ENCODE measurements around the gene VSIG10L. TPM values are rescaled to one million over a fixed set of nuclear protein-coding genes. Genes with fewer than 3 reads are reported as not detected.

The VSIG10L gene
- total RNA-seq, 4 donors from 2014 or later, result 0.60 to 2.2 (median 1.8) TPM

- Histone ChIP-seq H3K36me3 (no peaks in the 10 kb centered on the region), H3K4me1 (peaks cover 0 to 13% (median 6%) of the 10 kb centered on the region in 4 donors), H3K9me3 (no peaks in the 10 kb centered on the region), H3K27me3 (peaks cover 33% of the 10 kb centered on the region), H3K27ac (no peak overlapping the region), H3K4me3 (no peak overlapping the region)
- intact Hi-C loops (cut with DNase I; ENCODE audit: low total_unique reads) (loop anchor here (10.0 kb wide), 1 partner anchor 94 kb away; no protein-coding TSS in a partner anchor), in situ Hi-C loops (cut with MboI; ENCODE audit: low pct_ligation_motif_present in 1 of 4, low pct_unique_long_range_greater_than_20kb in 1 of 4, low sequenced_read_pairs in 3 of 4) (loop anchor here in 2 of 4 donors (10.0 to 25.0 kb wide), 2 partner anchors 94 to 106 kb away; no protein-coding TSS in a partner anchor)
- TF ChIP-seq EP300 (IDR thresholded peaks at IDR 0.05; ENCODE audit: low read depth) (no peak), CTCF (IDR thresholded peaks at IDR 0.05) (no peak), POLR2AphosphoS5 (IDR thresholded peaks at IDR 0.05) (no peak), POLR2A (IDR thresholded peaks at IDR 0.05) (no peak)
- no peak for DNase-seq
- 75% methylated on average over 3 of the region's 3 CpGs; no CpG with 5 or more reads in 1 of the 2 donors for WGBS, 2 donors (ENCODE audit: low coverage in 1 of 2)
These were observed 10.7 kb downstream of the VSIG10L start for GRCh38 chr19:51331193-51331592.

GRCh38 chr19:51330366-51330765, 11.6 kb downstream of the VSIG10L start:
- H3K27ac ChIP-seq, result no peak overlapping the region
- in situ Hi-C loops (cut with MboI; ENCODE audit: low pct_ligation_motif_present in 1 of 4, low pct_unique_long_range_greater_than_20kb in 1 of 4, low sequenced_read_pairs in 3 of 4) (loop anchor here in 2 of 4 donors (10.0 to 25.0 kb wide), 2 partner anchors 94 to 107 kb away; no protein-coding TSS in a partner anchor), intact Hi-C loops (cut with DNase I; ENCODE audit: low total_unique reads) (loop anchor here (10.0 kb wide), 1 partner anchor 94 kb away; no protein-coding TSS in a partner anchor)
- H3K36me3 ChIP-seq, result no peaks in the 10 kb centered on the region
- H3K27me3 ChIP-seq, result peaks cover 40% of the 10 kb centered on the region
- H3K4me1 ChIP-seq, result peaks cover 0 to 13% (median 6%) of the 10 kb centered on the region in 4 donors
- TF ChIP-seq EP300 (IDR thresholded peaks at IDR 0.05; ENCODE audit: low read depth) (no peak), POLR2A (IDR thresholded peaks at IDR 0.05) (no peak), POLR2AphosphoS5 (IDR thresholded peaks at IDR 0.05) (no peak), CTCF (IDR thresholded peaks at IDR 0.05) (no peak)
- no peak overlapping the region for H3K4me3 ChIP-seq
- WGBS, 2 donors (ENCODE audit: low coverage in 1 of 2), result 96 to 100% methylated on average over 1 to 4 of the region's 4 CpGs
- DNase-seq, result no peak
- H3K9me3 ChIP-seq, result no peaks in the 10 kb centered on the region

- Histone ChIP-seq H3K36me3 (no peaks in the 10 kb centered on the region), H3K27ac (no peak overlapping the region), H3K4me3 (no peak overlapping the region), H3K9me3 (no peaks in the 10 kb centered on the region), H3K27me3 (peaks cover 40% of the 10 kb centered on the region), H3K4me1 (peaks cover 0 to 13% (median 6%) of the 10 kb centered on the region in 4 donors)
- TF ChIP-seq EP300 (IDR thresholded peaks at IDR 0.05; ENCODE audit: low read depth), result no peak
- TF ChIP-seq CTCF (IDR thresholded peaks at IDR 0.05), result no peak
- TF ChIP-seq POLR2A (IDR thresholded peaks at IDR 0.05), result no peak
- no peak for TF ChIP-seq POLR2AphosphoS5 (IDR thresholded peaks at IDR 0.05)
- in situ Hi-C loops (cut with MboI; ENCODE audit: low pct_ligation_motif_present in 1 of 4, low pct_unique_long_range_greater_than_20kb in 1 of 4, low sequenced_read_pairs in 3 of 4), result loop anchor here in 1 of 4 donors (25.0 kb wide), 1 partner anchor 108 kb away; no protein-coding TSS in a partner anchor
- intact Hi-C loops (cut with DNase I; ENCODE audit: low total_unique reads), result no loop called here
- no peak for DNase-seq
- WGBS, 2 donors (ENCODE audit: low coverage in 1 of 2), result 70 to 84% methylated on average over 3 to 5 of the region's 5 CpGs
These were observed 12.5 kb downstream of the VSIG10L start for GRCh38 chr19:51329411-51329810.

GRCh38 chr19:51327066-51328001, 14.6 kb downstream of the VSIG10L start:
- Histone ChIP-seq H3K4me3 (peak overlapping the region in 1 of 4 donors; percentile 36), H3K36me3 (no peaks in the 10 kb centered on the region), H3K27ac (no peak overlapping the region), H3K27me3 (peaks cover 40% of the 10 kb centered on the region), H3K4me1 (peaks cover 0 to 13% (median 6%) of the 10 kb centered on the region in 4 donors), H3K9me3 (no peaks in the 10 kb centered on the region)
- intact Hi-C loops (cut with DNase I; ENCODE audit: low total_unique reads) (no loop called here), in situ Hi-C loops (cut with MboI; ENCODE audit: low pct_ligation_motif_present in 1 of 4, low pct_unique_long_range_greater_than_20kb in 1 of 4, low sequenced_read_pairs in 3 of 4) (loop anchor here in 1 of 4 donors (25.0 kb wide), 1 partner anchor 110 kb away; no protein-coding TSS in a partner anchor)
- WGBS, 2 donors (ENCODE audit: low coverage in 1 of 2), result 20% methylated on average over 71 of the region's 75 CpGs; no CpG with 5 or more reads in 1 of the 2 donors
- no peak for TF ChIP-seq CTCF (IDR thresholded peaks at IDR 0.05)
- peak; percentile 43 for DNase-seq

All from transverse colon (tissue), 4 donors.